GM18498 (cell line): ENCODE results near the gene MT1H.
"Not testable (repeated sequence)": the region's sequence is repeated elsewhere in the genome, so short reads cannot be mapped to it uniquely, and the experiment has no call there.

Experiments
- ATAC-seq: cut with Tn5 transposase; IDR thresholded peaks from one replicate; pipeline ENCODE4 v1.9.1; 2021; ENCODE audit warnings: mild to moderate bottlenecking, moderate library complexity; ENCODE audit not compliant: unreplicated experiment

Gene MT1H

GRCh38 chr16:56669005-56669839 is at the start of gene MT1H:
TSS of gene MT1H (plus strand) at chr16:56669814. CDS start at chr16:56669885, 71 bp downstream.
- ATAC-seq, result no peak

- no peak for ATAC-seq
Measured at GRCh38 chr16:56620339-56620897, 49.2 kb upstream of the MT1H start.

- ATAC-seq, result not testable (repeated sequence)
Measured at GRCh38 chr16:56621665-56622445, 47.8 kb upstream of the MT1H start.

- not testable (repeated sequence) for ATAC-seq
Measured at GRCh38 chr16:56623184-56623583, 46.4 kb upstream of the MT1H start.

GRCh38 chr16:56623637-56624036 is 46.0 kb upstream of the MT1H start:
- ATAC-seq, result no peak

- peak; percentile 65 for ATAC-seq
Measured at GRCh38 chr16:56625140-56625942, 44.3 kb upstream of the MT1H start, which contains the start of gene MT1E. TSS of gene MT1E (plus strand) at chr16:56625781. CDS start at chr16:56625852, 71 bp downstream.

GRCh38 chr16:56625943-56626654 is 43.5 kb upstream of the MT1H start:
- ATAC-seq, result no peak

- no peak for ATAC-seq
Measured at GRCh38 chr16:56626685-56627084, 42.9 kb upstream of the MT1H start.

- ATAC-seq, result no peak
Measured at GRCh38 chr16:56628486-56629350, 40.9 kb upstream of the MT1H start.

- no peak for ATAC-seq
Measured at GRCh38 chr16:56629531-56629930, 40.1 kb upstream of the MT1H start.

- peak; percentile 79 for ATAC-seq
Measured at GRCh38 chr16:56630134-56630533, 39.5 kb upstream of the MT1H start.

- ATAC-seq, result no peak
Measured at GRCh38 chr16:56631197-56631596, 38.4 kb upstream of the MT1H start.

GRCh38 chr16:56631832-56632155 is 37.8 kb upstream of the MT1H start:
- ATAC-seq, result no peak

GRCh38 chr16:56632156-56632847 is 37.3 kb upstream of the MT1H start, which contains the start of gene MT1M:
TSS of gene MT1M (plus strand) at chr16:56632659. CDS start at chr16:56632732, 73 bp downstream.
- no peak for ATAC-seq

- no peak for ATAC-seq
Measured at GRCh38 chr16:56632848-56633365, 36.7 kb upstream of the MT1H start.

- ATAC-seq, result no peak
Measured at GRCh38 chr16:56633535-56633934, 36.1 kb upstream of the MT1H start.

- no peak for ATAC-seq
Measured at GRCh38 chr16:56634715-56635440, 34.7 kb upstream of the MT1H start.
